ENCODE data around the gene ACP3.

The ACP3 gene

GRCh38 chr3:132341746-132342145, 24.5 kb downstream of the ACP3 start:
- H3K27me3 ChIP-seq (ENCODE audit: low read length): no peaks in the 10 kb centered on the region
- no peaks in the 10 kb centered on the region for H3K36me3 ChIP-seq (ENCODE audit: low read length)
- no peak overlapping the region for H3K27ac ChIP-seq (ENCODE audit: low read depth, low read length)
- no peak overlapping the region for H2AFZ ChIP-seq (ENCODE audit: low read depth, low read length, severe bottlenecking)
- H3K79me2 ChIP-seq (ENCODE audit: insufficient read depth, low read length): no peaks in the 10 kb centered on the region
- no peaks in the 10 kb centered on the region for H3K9me2 ChIP-seq (replicated peaks; ENCODE audit: insufficient read depth, low read length)
- no peak overlapping the region for H3K9ac ChIP-seq (ENCODE audit: low read length)
- H4K20me1 ChIP-seq (ENCODE audit: low read depth, low read length): no peaks in the 10 kb centered on the region
- TF ChIP-seq CTCF (IDR thresholded peaks at IDR 0.05; ENCODE audit: insufficient read depth, low read length, poor library complexity, severe bottlenecking): no peak
- TF ChIP-seq EZH2phosphoT487 (conservative IDR thresholded peaks at IDR 0.05; ENCODE audit: low read length): no peak
- H3K9me3 ChIP-seq (ENCODE audit: insufficient read depth, low read length): no peaks in the 10 kb centered on the region
- H3F3A ChIP-seq (ENCODE audit: insufficient read depth): no peaks in the 10 kb centered on the region
- no peak overlapping the region for H3K4me3 ChIP-seq (ENCODE audit: insufficient read depth, low read length, poor library complexity, severe bottlenecking)
- no peak overlapping the region for H3K4me2 ChIP-seq (ENCODE audit: low read depth, low read length, poor library complexity, severe bottlenecking)

GRCh38 chr3:132342183-132342582, 25.0 kb downstream of the ACP3 start:
- no peaks in the 10 kb centered on the region for H3K27me3 ChIP-seq (ENCODE audit: low read length)
- H4K20me1 ChIP-seq (ENCODE audit: low read depth, low read length): no peaks in the 10 kb centered on the region
- no peaks in the 10 kb centered on the region for H3F3A ChIP-seq (ENCODE audit: insufficient read depth)
- no peaks in the 10 kb centered on the region for H3K36me3 ChIP-seq (ENCODE audit: low read length)
- H3K79me2 ChIP-seq (ENCODE audit: insufficient read depth, low read length): no peaks in the 10 kb centered on the region
- TF ChIP-seq CTCF (IDR thresholded peaks at IDR 0.05; ENCODE audit: insufficient read depth, low read length, poor library complexity, severe bottlenecking) (no peak), EZH2phosphoT487 (conservative IDR thresholded peaks at IDR 0.05; ENCODE audit: low read length) (no peak)
- H3K9me2 ChIP-seq (replicated peaks; ENCODE audit: insufficient read depth, low read length): no peaks in the 10 kb centered on the region
- H3K27ac ChIP-seq (ENCODE audit: low read depth, low read length): no peak overlapping the region
- H3K4me2 ChIP-seq (ENCODE audit: low read depth, low read length, poor library complexity, severe bottlenecking): no peak overlapping the region
- no peak overlapping the region for H2AFZ ChIP-seq (ENCODE audit: low read depth, low read length, severe bottlenecking)
- no peaks in the 10 kb centered on the region for H3K9me3 ChIP-seq (ENCODE audit: insufficient read depth, low read length)
- H3K4me3 ChIP-seq (ENCODE audit: insufficient read depth, low read length, poor library complexity, severe bottlenecking): no peak overlapping the region
- H3K9ac ChIP-seq (ENCODE audit: low read length): no peak overlapping the region

GRCh38 chr3:132342610-132343009, 25.4 kb downstream of the ACP3 start:
- Histone ChIP-seq H3K4me3 (ENCODE audit: insufficient read depth, low read length, poor library complexity, severe bottlenecking) (no peak overlapping the region), H3K9ac (ENCODE audit: low read length) (no peak overlapping the region), H3K36me3 (ENCODE audit: low read length) (no peaks in the 10 kb centered on the region), H3K4me2 (ENCODE audit: low read depth, low read length, poor library complexity, severe bottlenecking) (no peak overlapping the region), H3K9me2 (replicated peaks; ENCODE audit: insufficient read depth, low read length) (no peaks in the 10 kb centered on the region), H3K27ac (ENCODE audit: low read depth, low read length) (no peak overlapping the region), H4K20me1 (ENCODE audit: low read depth, low read length) (no peaks in the 10 kb centered on the region), H3K9me3 (ENCODE audit: insufficient read depth, low read length) (no peaks in the 10 kb centered on the region), H3F3A (ENCODE audit: insufficient read depth) (no peaks in the 10 kb centered on the region), H3K79me2 (ENCODE audit: insufficient read depth, low read length) (no peaks in the 10 kb centered on the region), H3K27me3 (ENCODE audit: low read length) (no peaks in the 10 kb centered on the region), H2AFZ (ENCODE audit: low read depth, low read length, severe bottlenecking) (no peak overlapping the region)
- no peak for TF ChIP-seq CTCF (IDR thresholded peaks at IDR 0.05; ENCODE audit: insufficient read depth, low read length, poor library complexity, severe bottlenecking)

All from SU-DHL-6 (cell line).